GM23338 (cell line): ENCODE measurements around the gene FBXO31. TPM values are rescaled to one million over a fixed set of nuclear protein-coding genes. Genes with fewer than 3 reads are reported as not detected.

ENCODE experiments used
- ATAC-seq: fragments of 200-7000 bp; cut with Tn5 transposase; 3 replicates; pipeline ENCODE4 v1.9.1; 2020
- DNase-seq: peaks from one replicate; pipeline ENCODE4 v3.0.0-alpha.2; 2015; ENCODE audit warnings: low spot score
- H2AFZ ChIP-seq: fragments of 200-600 bp; sonication (generic); 2 replicates; pipeline ENCODE4 v1.8.0; 2016; ENCODE audit warnings: antibody characterized with exemption, mild to moderate bottlenecking, moderate library complexity
- H3F3A ChIP-seq: fragments of 200-600 bp; sonication (generic); replicated peaks from 2 replicates; pipeline ENCODE4 v1.8.0; 2017; ENCODE audit warnings: antibody characterized with exemption, mixed run types, low read depth
- H3K27ac ChIP-seq: fragments of 200-600 bp; sonication (generic); 2 replicates; pipeline ENCODE4 v1.6.1; 2016; ENCODE audit warnings: low read depth
- H3K27me3 ChIP-seq: fragments of 200-600 bp; sonication (generic); 2 replicates; pipeline ENCODE4 v1.8.0; 2016; ENCODE audit warnings: mild to moderate bottlenecking, mixed run types, moderate library complexity; ENCODE audit not compliant: insufficient read depth
- H3K36me3 ChIP-seq: fragments of 200-600 bp; sonication (generic); 2 replicates; pipeline ENCODE4 v1.8.0; 2016; ENCODE audit warnings: mild to moderate bottlenecking; ENCODE audit not compliant: insufficient read depth
- H3K4me1 ChIP-seq: fragments of 200-600 bp; sonication (generic); 2 replicates; pipeline ENCODE4 v1.8.0; 2016; ENCODE audit warnings: mild to moderate bottlenecking, moderate library complexity; ENCODE audit not compliant: insufficient read depth
- H3K4me2 ChIP-seq: fragments of 200-600 bp; sonication (generic); 2 replicates; pipeline ENCODE4 v1.7.1; 2017; ENCODE audit warnings: mixed run types
- H3K4me3 ChIP-seq: fragments of 200-600 bp; sonication (generic); 2 replicates; pipeline ENCODE4 v1.6.1; 2016; ENCODE audit warnings: mixed run types
- H3K79me2 ChIP-seq: fragments of 200-600 bp; sonication (generic); replicated peaks from 2 replicates; pipeline ENCODE4 v1.8.0; 2017; ENCODE audit warnings: mild to moderate bottlenecking; ENCODE audit not compliant: insufficient read depth
- H3K9me2 ChIP-seq: fragments of 200-600 bp; sonication (generic); 2 replicates; pipeline ENCODE4 v1.8.0; 2017; ENCODE audit not compliant: insufficient read depth
- H4K20me1 ChIP-seq: fragments of 200-600 bp; sonication (generic); replicated peaks from 2 replicates; pipeline ENCODE4 v1.8.0; 2017; ENCODE audit warnings: mild to moderate bottlenecking; ENCODE audit not compliant: insufficient read depth
- H3K27ac Mint-ChIP-seq: 2 replicates; pipeline ENCODE4 v1.8.0; 2020; ENCODE audit warnings: inconsistent platforms, mild to moderate bottlenecking, moderate library complexity, mixed read lengths
- H3K27me3 Mint-ChIP-seq: 3 replicates; pipeline ENCODE4 v1.8.0; 2022; ENCODE audit warnings: low read depth, mild to moderate bottlenecking, moderate library complexity, mixed read lengths, inconsistent platforms; ENCODE audit not compliant: insufficient read depth, poor library complexity
- H3K36me3 Mint-ChIP-seq: 3 replicates; pipeline ENCODE4 v1.8.0; 2021; ENCODE audit warnings: low read depth, mild to moderate bottlenecking, inconsistent platforms, moderate library complexity, mixed read lengths
- H3K4me1 Mint-ChIP-seq: 3 replicates; pipeline ENCODE4 v1.8.0; 2020; ENCODE audit warnings: mild to moderate bottlenecking, inconsistent platforms, mixed read lengths
- H3K4me3 Mint-ChIP-seq: 3 replicates; pipeline ENCODE4 v1.8.0; 2021; ENCODE audit warnings: moderate library complexity, mild to moderate bottlenecking, inconsistent platforms, mixed read lengths
- H3K9me3 Mint-ChIP-seq: 3 replicates; pipeline ENCODE4 v1.8.0; 2020; ENCODE audit warnings: moderate library complexity, mild to moderate bottlenecking, inconsistent platforms, mixed read lengths
- CREB1 ChIP-seq: fragments of 250-450 bp; sonication (Bioruptor Pico); IDR thresholded peaks from 2 replicates; pipeline ENCODE4 v1.5.0; 2020; ENCODE audit warnings: low read depth, mild to moderate bottlenecking, moderate library complexity
- EZH2 ChIP-seq: fragments of 200-600 bp; sonication (generic); IDR thresholded peaks from one replicate; pipeline ENCODE4 v1.8.0; 2017; ENCODE audit warnings: antibody characterized with exemption, mild to moderate bottlenecking, low read depth; ENCODE audit not compliant: unreplicated experiment
- EZH2phosphoT487 ChIP-seq: fragments of 200-600 bp; sonication (generic); IDR thresholded peaks from one replicate; pipeline ENCODE4 v1.8.1; 2018; ENCODE audit warnings: antibody characterized with exemption; ENCODE audit not compliant: unreplicated experiment
- JUNB ChIP-seq: IDR thresholded peaks from one replicate; pipeline ENCODE4 v1.6.1; 2016; ENCODE audit warnings: antibody characterized with exemption; ENCODE audit not compliant: unreplicated experiment
- NANOG ChIP-seq: IDR thresholded peaks from 2 replicates; pipeline ENCODE4 v1.6.1; 2016; ENCODE audit warnings: antibody characterized with exemption, borderline replicate concordance
- POLR2AphosphoS5 ChIP-seq: IDR thresholded peaks from 2 replicates; pipeline ENCODE4 v1.6.1; 2016; ENCODE audit warnings: antibody characterized with exemption, low read depth
- STAT1 ChIP-seq: IDR thresholded peaks from one replicate; pipeline ENCODE4 v1.6.1; 2016; ENCODE audit warnings: antibody characterized with exemption; ENCODE audit not compliant: unreplicated experiment
- ZNF114 ChIP-seq: fragments of 250-450 bp; sonication (Bioruptor Pico); IDR thresholded peaks from 2 replicates; pipeline ENCODE4 v1.5.0; 2020; ENCODE audit warnings: mild to moderate bottlenecking, moderate library complexity
- ZNF331 ChIP-seq: fragments of 250-450 bp; sonication (Bioruptor Pico); IDR thresholded peaks from 2 replicates; pipeline ENCODE4 v1.5.0; 2020; ENCODE audit warnings: low read depth, mild to moderate bottlenecking, moderate library complexity
- polyA plus RNA-seq: library from polyadenylated mRNA; unstranded; fragments of >200 nt; fragmentation: Nextera tagmentation; extraction: Ambion mirVana; gene quantifications from 2 replicates; pipeline ENCODE4 v1.2.1, GENCODE V29; 2016
- total RNA-seq: library from RNA; depleted of rRNA; stranded (reverse); fragments of >200 nt; shearing (Covaris generic); gene quantifications from 2 replicates; pipeline ENCODE4 v1.2.3, GENCODE V29; 2014
- TF ChIP-seq, protein P1 (sequence below): fragments of 250-450 bp; sonication (Bioruptor Pico); IDR thresholded peaks from 2 replicates; pipeline ENCODE4 v1.5.0; 2020; ENCODE audit warnings: mild to moderate bottlenecking, moderate library complexity
- TF ChIP-seq, protein P2 (sequence below): IDR thresholded peaks from one replicate; pipeline ENCODE4 v1.6.1; 2018; ENCODE audit warnings: antibody characterized with exemption; ENCODE audit not compliant: unreplicated experiment
- TF ChIP-seq, protein P3 (sequence below), 2 experiments: fragments of 200-600 bp in 1 of 2; sonication (generic) in 1 of 2; conservative IDR thresholded peaks; 2 replicates each; pipeline versions ENCODE4 v1.5.1 to v1.6.1; 2016 to 2017; ENCODE audit warnings: antibody characterized with exemption in 2 of 2, low read depth in 2 of 2, mild to moderate bottlenecking in 2 of 2, moderate library complexity in 1 of 2
- TF ChIP-seq, protein P4 (sequence below): IDR thresholded peaks from 2 replicates; pipeline ENCODE4 v1.6.1; 2016; ENCODE audit warnings: antibody characterized with exemption

The FBXO31 gene
- total and polyA plus RNA-seq, 2 experiments from 2014 or later = 7.0 to 23.8 TPM

DNA sequence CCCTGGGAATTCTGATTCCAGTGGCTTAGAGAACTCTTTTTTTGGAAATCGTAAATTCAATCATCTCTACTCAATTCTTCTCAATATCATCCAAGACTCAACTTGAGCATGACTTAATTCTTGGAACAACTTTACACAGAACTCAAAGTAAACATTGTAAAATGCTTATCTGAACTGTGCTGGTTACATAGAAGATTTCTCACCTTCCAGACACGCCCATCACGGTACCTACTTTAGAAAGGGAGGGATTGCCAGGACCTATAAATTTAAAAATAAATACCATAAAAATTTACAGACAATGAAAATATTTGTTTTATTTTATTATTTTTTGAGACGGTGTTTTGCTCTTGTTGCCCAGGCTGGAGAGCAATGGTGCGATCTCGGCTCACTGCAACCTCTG is 35.1 kb upstream of the FBXO31 start:
- Mint-ChIP-seq H3K4me3 (no peak overlapping the region), H3K4me1 (peaks cover 12% of the 10 kb centered on the region), H3K9me3 (no peaks in the 10 kb centered on the region), H3K27me3 (peaks cover 9% of the 10 kb centered on the region), H3K36me3 (peaks cover 52% of the 10 kb centered on the region), H3K27ac (no peak overlapping the region)
- no peaks in the 10 kb centered on the region for H3F3A ChIP-seq
- DNase-seq = no peak
- no peaks in the 10 kb centered on the region for H3K27me3 ChIP-seq
- no peak overlapping the region for H3K27ac ChIP-seq
- no peaks in the 10 kb centered on the region for H3K9me2 ChIP-seq
- H3K79me2 ChIP-seq = no peaks in the 10 kb centered on the region
- no peak for ATAC-seq
- no peak overlapping the region for H3K4me3 ChIP-seq
- no peak overlapping the region for H2AFZ ChIP-seq
- no peak overlapping the region for H3K4me2 ChIP-seq
- peaks cover 7% of the 10 kb centered on the region; the same call in 1 of the 2 replicates for H4K20me1 ChIP-seq
- no peak for TF ChIP-seq JUNB
- TF ChIP-seq, protein P1, sequence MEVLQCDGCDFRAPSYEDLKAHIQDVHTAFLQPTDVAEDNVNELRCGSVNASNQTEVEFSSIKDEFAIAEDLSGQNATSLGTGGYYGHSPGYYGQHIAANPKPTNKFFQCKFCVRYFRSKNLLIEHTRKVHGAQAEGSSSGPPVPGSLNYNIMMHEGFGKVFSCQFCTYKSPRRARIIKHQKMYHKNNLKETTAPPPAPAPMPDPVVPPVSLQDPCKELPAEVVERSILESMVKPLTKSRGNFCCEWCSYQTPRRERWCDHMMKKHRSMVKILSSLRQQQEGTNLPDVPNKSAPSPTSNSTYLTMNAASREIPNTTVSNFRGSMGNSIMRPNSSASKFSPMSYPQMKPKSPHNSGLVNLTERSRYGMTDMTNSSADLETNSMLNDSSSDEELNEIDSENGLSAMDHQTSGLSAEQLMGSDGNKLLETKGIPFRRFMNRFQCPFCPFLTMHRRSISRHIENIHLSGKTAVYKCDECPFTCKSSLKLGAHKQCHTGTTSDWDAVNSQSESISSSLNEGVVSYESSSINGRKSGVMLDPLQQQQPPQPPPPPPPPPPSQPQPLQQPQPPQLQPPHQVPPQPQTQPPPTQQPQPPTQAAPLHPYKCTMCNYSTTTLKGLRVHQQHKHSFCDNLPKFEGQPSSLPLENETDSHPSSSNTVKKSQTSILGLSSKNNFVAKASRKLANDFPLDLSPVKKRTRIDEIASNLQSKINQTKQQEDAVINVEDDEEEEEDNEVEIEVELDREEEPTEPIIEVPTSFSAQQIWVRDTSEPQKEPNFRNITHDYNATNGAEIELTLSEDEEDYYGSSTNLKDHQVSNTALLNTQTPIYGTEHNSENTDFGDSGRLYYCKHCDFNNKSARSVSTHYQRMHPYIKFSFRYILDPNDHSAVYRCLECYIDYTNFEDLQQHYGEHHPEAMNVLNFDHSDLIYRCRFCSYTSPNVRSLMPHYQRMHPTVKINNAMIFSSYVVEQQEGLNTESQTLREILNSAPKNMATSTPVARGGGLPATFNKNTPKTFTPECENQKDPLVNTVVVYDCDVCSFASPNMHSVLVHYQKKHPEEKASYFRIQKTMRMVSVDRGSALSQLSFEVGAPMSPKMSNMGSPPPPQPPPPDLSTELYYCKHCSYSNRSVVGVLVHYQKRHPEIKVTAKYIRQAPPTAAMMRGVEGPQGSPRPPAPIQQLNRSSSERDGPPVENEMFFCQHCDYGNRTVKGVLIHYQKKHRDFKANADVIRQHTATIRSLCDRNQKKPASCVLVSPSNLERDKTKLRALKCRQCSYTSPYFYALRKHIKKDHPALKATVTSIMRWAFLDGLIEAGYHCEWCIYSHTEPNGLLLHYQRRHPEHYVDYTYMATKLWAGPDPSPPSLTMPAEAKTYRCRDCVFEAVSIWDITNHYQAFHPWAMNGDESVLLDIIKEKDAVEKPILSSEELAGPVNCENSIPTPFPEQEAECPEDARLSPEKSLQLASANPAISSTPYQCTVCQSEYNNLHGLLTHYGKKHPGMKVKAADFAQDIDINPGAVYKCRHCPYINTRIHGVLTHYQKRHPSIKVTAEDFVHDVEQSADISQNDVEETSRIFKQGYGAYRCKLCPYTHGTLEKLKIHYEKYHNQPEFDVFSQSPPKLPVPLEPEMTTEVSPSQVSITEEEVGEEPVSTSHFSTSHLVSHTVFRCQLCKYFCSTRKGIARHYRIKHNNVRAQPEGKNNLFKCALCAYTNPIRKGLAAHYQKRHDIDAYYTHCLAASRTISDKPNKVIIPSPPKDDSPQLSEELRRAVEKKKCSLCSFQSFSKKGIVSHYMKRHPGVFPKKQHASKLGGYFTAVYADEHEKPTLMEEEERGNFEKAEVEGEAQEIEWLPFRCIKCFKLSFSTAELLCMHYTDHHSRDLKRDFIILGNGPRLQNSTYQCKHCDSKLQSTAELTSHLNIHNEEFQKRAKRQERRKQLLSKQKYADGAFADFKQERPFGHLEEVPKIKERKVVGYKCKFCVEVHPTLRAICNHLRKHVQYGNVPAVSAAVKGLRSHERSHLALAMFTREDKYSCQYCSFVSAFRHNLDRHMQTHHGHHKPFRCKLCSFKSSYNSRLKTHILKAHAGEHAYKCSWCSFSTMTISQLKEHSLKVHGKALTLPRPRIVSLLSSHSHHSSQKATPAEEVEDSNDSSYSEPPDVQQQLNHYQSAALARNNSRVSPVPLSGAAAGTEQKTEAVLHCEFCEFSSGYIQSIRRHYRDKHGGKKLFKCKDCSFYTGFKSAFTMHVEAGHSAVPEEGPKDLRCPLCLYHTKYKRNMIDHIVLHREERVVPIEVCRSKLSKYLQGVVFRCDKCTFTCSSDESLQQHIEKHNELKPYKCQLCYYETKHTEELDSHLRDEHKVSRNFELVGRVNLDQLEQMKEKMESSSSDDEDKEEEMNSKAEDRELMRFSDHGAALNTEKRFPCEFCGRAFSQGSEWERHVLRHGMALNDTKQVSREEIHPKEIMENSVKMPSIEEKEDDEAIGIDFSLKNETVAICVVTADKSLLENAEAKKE (CRISPR knock-in tag) = no peak
- TF ChIP-seq, protein P2, sequence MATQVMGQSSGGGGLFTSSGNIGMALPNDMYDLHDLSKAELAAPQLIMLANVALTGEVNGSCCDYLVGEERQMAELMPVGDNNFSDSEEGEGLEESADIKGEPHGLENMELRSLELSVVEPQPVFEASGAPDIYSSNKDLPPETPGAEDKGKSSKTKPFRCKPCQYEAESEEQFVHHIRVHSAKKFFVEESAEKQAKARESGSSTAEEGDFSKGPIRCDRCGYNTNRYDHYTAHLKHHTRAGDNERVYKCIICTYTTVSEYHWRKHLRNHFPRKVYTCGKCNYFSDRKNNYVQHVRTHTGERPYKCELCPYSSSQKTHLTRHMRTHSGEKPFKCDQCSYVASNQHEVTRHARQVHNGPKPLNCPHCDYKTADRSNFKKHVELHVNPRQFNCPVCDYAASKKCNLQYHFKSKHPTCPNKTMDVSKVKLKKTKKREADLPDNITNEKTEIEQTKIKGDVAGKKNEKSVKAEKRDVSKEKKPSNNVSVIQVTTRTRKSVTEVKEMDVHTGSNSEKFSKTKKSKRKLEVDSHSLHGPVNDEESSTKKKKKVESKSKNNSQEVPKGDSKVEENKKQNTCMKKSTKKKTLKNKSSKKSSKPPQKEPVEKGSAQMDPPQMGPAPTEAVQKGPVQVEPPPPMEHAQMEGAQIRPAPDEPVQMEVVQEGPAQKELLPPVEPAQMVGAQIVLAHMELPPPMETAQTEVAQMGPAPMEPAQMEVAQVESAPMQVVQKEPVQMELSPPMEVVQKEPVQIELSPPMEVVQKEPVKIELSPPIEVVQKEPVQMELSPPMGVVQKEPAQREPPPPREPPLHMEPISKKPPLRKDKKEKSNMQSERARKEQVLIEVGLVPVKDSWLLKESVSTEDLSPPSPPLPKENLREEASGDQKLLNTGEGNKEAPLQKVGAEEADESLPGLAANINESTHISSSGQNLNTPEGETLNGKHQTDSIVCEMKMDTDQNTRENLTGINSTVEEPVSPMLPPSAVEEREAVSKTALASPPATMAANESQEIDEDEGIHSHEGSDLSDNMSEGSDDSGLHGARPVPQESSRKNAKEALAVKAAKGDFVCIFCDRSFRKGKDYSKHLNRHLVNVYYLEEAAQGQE = no peak
- TF ChIP-seq EZH2phosphoT487 = no peak
- no peak for TF ChIP-seq STAT1
- TF ChIP-seq POLR2AphosphoS5 = no peak
- TF ChIP-seq, protein P3, sequence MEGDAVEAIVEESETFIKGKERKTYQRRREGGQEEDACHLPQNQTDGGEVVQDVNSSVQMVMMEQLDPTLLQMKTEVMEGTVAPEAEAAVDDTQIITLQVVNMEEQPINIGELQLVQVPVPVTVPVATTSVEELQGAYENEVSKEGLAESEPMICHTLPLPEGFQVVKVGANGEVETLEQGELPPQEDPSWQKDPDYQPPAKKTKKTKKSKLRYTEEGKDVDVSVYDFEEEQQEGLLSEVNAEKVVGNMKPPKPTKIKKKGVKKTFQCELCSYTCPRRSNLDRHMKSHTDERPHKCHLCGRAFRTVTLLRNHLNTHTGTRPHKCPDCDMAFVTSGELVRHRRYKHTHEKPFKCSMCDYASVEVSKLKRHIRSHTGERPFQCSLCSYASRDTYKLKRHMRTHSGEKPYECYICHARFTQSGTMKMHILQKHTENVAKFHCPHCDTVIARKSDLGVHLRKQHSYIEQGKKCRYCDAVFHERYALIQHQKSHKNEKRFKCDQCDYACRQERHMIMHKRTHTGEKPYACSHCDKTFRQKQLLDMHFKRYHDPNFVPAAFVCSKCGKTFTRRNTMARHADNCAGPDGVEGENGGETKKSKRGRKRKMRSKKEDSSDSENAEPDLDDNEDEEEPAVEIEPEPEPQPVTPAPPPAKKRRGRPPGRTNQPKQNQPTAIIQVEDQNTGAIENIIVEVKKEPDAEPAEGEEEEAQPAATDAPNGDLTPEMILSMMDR (conservative IDR thresholded peaks at IDR 0.05; ENCODE audit: low read depth in 2 of 2) = no peak
- no peak for TF ChIP-seq EZH2
- TF ChIP-seq, protein P4, sequence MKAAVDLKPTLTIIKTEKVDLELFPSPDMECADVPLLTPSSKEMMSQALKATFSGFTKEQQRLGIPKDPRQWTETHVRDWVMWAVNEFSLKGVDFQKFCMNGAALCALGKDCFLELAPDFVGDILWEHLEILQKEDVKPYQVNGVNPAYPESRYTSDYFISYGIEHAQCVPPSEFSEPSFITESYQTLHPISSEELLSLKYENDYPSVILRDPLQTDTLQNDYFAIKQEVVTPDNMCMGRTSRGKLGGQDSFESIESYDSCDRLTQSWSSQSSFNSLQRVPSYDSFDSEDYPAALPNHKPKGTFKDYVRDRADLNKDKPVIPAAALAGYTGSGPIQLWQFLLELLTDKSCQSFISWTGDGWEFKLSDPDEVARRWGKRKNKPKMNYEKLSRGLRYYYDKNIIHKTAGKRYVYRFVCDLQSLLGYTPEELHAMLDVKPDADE = no peak
- no peak for TF ChIP-seq NANOG
- TF ChIP-seq ZNF114 (CRISPR knock-in tag) = no peak
- no peak for TF ChIP-seq ZNF331 (CRISPR knock-in tag)
- TF ChIP-seq CREB1 (CRISPR knock-in tag) = no peak
- H3K36me3 ChIP-seq = no peaks in the 10 kb centered on the region; the same call in 1 of the 2 replicates
- H3K4me1 ChIP-seq = peaks cover 7% of the 10 kb centered on the region
